Transverse colon (tissue), 4 donors: ENCODE results near the gene ARID3B.

Experiments used
- CTCF ChIP-seq, 5 experiments: fragments of 200-600 bp in 3 of 5; fragments of 450-650 bp in 2 of 5; sonication (generic) in 3 of 5; IDR thresholded peaks; 1 replicate in 2 of 5; 2 replicates in 3 of 5; pipeline ENCODE4 v1.5.1; 2016 to 2017; ENCODE audit warnings: antibody characterized with exemption in 5 of 5, inconsistent platforms in 3 of 5, mild to moderate bottlenecking in 2 of 5, moderate library complexity in 1 of 5
- POLR2AphosphoS5 ChIP-seq, 3 donors: sonication (generic); formaldehyde crosslinking; IDR thresholded peaks; one replicate each; pipeline ENCODE4 v1.6.1; 2016; ENCODE audit warnings: antibody characterized with exemption in 3 of 3

GRCh38 chr15:74499366-74499765 lies 41.7 kb upstream of the ARID3B start:
- TF ChIP-seq CTCF (IDR thresholded peaks at IDR 0.05), result no peak
- TF ChIP-seq POLR2AphosphoS5 (IDR thresholded peaks at IDR 0.05), result no peak
